GM19468 (cell line): ENCODE results near the gene MT2A.

Source experiments
- ATAC-seq: cut with Tn5 transposase; IDR thresholded peaks from one replicate; pipeline ENCODE4 v1.9.1; 2021; ENCODE audit warnings: mild to moderate bottlenecking, moderate library complexity, moderate number of reproducible peaks; ENCODE audit not compliant: unreplicated experiment; ENCODE audit errors: extremely low read depth

MT2A gene

GRCh38 chr16:56634715-56635440 lies 26.5 kb downstream of the MT2A start:
- no peak for ATAC-seq

- ATAC-seq, result no peak
These were observed 27.1 kb downstream of the MT2A start for GRCh38 chr16:56635441-56635967.

- no peak for ATAC-seq
These were observed 28.4 kb downstream of the MT2A start for GRCh38 chr16:56636616-56637413.

DNA sequence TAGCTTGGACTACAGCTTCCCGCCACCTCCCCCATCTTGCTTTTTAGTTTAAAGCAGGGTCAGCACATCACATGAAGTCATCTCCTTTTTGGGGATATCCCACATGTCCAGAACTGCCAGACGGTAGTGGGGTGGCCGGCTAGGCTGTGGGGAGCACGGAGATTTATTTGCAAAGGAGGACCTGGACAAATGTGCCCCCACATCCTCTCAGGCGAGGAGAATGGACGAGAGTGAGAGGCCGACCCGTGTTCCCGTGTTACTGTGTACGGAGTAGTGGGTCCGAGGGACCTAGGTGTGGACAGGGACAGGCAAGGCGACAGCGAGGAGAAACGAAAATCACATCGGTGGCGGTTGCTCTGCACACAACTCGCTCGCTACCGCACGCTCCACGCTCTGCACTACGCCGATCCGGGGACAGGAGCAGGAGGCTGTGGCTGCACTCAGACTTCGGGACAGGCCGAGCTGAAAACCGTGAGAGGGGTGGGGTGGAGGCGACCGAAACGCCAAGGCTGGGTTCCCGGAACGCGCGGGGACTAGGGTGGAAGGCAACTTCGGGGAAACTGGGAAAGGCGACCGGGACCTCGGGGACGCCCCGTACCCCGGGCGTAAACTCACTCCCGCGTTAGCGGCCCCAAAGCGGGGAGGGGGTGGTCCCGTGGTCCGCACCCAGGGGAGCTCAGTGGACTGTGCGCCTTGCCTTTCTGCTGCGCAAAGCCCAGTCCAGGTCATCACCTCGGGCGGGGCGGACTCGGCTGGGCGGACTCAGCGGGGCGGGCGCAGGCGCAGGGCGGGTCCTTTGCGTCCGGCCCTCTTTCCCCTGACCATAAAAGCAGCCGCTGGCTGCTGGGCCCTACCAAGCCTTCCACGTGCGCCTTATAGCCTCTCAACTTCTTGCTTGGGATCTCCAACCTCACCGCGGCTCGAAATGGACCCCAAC lies 29.7 kb downstream of the MT2A start, which contains the start of gene MT1A:
Gene MT1A (plus strand): TSS at position 853 of the 937 bp plus-strand sequence. CDS start 73 bp downstream, at position 926.
- no peak for ATAC-seq

- no peak for ATAC-seq
These were observed 30.7 kb downstream of the MT2A start for GRCh38 chr16:56639045-56639444.

GRCh38 chr16:56640076-56640475 lies 31.7 kb downstream of the MT2A start:
- no peak for ATAC-seq

GRCh38 chr16:56641166-56641565 lies 32.8 kb downstream of the MT2A start:
- ATAC-seq, result no peak

DNA sequence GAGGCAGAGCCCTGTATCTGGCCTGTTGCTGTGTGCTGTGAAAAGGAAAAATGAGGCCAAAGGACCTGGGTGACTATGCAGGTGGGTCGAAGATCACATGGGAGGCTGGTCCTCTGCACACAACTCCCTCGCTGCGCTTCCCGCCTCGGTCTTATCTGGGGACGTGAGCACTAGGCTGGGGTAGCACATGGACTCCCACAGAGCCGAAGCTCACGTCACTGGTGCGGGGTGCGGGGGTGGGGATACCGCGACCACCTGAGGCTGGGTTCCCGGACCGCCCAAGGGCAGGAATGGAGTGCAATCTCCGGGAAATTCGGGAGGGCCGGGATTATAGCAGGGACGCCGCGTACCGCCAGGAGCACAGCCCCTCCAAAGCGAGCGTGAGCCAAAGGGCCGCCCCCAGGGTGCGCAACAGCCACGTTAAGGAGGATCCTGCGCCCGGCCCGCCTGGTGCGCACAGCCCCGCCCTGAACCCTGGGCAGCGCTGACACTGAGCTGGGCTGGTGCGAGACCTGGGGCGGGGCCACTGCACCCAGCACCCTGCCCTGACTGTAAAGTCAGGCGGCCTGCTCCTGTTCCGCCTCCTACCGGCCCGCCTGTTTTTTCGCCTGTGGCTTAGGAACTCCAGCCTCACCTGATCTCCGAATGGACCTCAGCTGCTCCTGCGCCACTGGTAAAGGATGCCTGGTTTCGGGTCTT lies 34.8 kb downstream of the MT2A start:
- no peak for ATAC-seq

DNA sequence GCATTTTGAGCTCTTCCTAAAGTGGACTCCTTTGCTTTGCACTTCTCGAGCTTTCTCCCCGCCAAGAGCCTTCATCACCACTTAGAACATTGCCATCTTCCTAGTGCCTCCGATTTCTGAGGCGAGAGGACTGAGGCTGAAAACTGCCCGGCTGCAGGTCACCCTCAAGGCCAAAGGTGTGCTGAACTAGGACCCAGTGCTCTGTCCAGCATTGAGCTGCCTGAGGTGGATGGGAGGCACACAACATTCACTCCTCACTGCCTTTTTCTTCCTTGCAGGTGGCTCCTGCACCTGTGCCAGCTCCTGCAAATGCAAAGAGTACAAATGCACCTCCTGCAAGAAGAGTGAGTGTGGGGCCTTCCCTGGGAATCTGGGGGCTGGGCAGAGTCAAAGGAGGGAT lies 35.4 kb downstream of the MT2A start:
- ATAC-seq, result no peak

DNA sequence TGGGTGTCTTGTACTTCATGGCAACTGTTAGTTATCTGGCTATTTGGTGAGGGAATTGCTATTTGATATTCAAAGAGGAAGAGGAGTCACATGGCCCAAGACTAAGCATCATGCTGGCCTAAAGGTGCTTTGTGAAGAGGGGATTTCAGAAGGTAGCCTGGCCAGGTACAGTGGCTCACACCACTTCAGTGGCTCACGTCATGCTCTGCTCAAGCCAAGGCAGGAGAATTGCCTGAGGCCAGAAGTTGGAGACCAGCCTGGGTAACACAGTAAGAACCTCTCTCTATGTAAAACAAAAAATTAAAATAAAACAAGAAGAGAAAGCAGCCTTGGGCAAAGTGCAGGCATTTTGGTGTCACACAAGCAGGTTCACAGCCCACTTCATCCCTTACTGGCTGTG lies 36.9 kb downstream of the MT2A start:
- no peak for ATAC-seq

- ATAC-seq, result no peak
These were observed 37.5 kb downstream of the MT2A start for GRCh38 chr16:56645838-56646237.

- ATAC-seq, result no peak
These were observed 39.5 kb downstream of the MT2A start for GRCh38 chr16:56647641-56648431.

DNA sequence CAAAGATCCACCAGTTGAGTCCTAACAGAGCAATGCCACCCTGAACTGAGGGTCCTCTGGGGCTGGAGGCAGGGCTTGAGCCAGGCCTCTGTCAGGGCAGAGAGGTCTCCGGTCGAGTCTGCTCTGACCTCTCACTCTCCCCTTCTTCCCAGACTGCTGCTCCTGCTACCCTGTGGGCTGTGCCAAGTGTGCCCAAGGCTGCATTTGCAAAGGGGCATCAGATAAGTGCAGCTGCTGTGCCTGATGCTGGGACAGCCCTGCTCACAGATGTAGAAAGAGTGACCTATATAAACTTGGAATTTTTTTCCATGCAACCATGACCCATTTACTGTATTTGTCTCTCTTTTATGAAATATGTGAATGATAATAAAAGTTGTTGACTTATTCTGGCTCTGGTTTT lies 40.9 kb downstream of the MT2A start:
- no peak for ATAC-seq

GRCh38 chr16:56649820-56650219 lies 41.4 kb downstream of the MT2A start:
- no peak for ATAC-seq

GRCh38 chr16:56651586-56651985 lies 43.2 kb downstream of the MT2A start, which contains the start of gene MT1B:
MT1B (plus strand) TSS chr16:56651886; CDS start chr16:56651954, 68 bp downstream.
- ATAC-seq, result no peak

GRCh38 chr16:56652600-56652999 lies 44.2 kb downstream of the MT2A start:
- ATAC-seq, result no peak

DNA sequence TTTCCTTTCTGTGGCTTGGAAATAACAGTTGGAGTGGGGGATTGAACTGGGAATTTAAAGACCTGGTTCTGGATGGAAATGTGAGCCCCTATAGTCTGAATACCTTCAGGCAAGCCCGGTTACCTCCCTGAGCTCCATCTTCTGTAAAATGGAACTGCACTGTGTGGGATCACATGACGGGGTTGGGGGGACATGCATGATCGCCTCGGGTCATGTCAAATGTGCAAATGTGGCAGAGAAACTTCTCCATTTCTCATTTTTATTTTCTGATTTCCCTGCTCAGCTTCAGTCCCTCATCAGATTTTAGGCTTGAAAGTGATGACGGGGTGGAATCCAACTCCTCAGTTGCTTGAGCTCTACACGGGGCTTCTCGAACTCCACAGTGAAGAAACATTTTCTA lies 44.8 kb downstream of the MT2A start:
- no peak for ATAC-seq

- ATAC-seq, result no peak
These were observed 49.4 kb downstream of the MT2A start, which contains the start of gene MT1F for GRCh38 chr16:56657555-56658326. MT1F (plus strand) TSS chr16:56657959; CDS start chr16:56658059, 100 bp downstream.
